HepG2 (cell line): ENCODE results near the gene PCSK2. TPM values are rescaled to one million over a fixed set of nuclear protein-coding genes. Genes with fewer than 3 reads are reported as not detected.

ENCODE experiments used
- ATAC-seq: fragments of 200-7000 bp; cut with Tn5 transposase; 3 replicates; pipeline ENCODE4 v1.9.1; 2020; ENCODE audit warnings: mild to moderate bottlenecking, moderate library complexity
- BruUV-seq: library from RNA; stranded (reverse); fragments of 400-500 nt; replicated peaks from 2 replicates; lab custom pipeline; 2021; lab: Mats Ljungman, UMichigan
- CTCF ChIA-PET: fragments of 300-600 bp; formaldehyde crosslinking; extraction: SDS; loops from one replicate; lab custom pipeline; 2021; ENCODE audit warnings: low total read pairs, inconsistent platforms, low intra/inter-chr PET ratio; lab: Yijun Ruan, JAX
- POLR2A ChIA-PET: fragments of 350-600 bp; sonication (Branson Sonifier 250); formaldehyde crosslinking; loops from one replicate; lab custom pipeline; 2020; ENCODE audit warnings: antibody characterized with exemption, inconsistent platforms; lab: Yijun Ruan, JAX
- DNase-seq: peaks from one replicate; pipeline ENCODE4 v3.0.0-alpha.2; 2015; ENCODE audit warnings: low spot score
- FAIRE-seq: peaks from 3 replicates; lab custom pipeline; 2011; peaks lifted over from hg19 to GRCh38; lab: Jason Lieb, UNC
- H2AFZ ChIP-seq: one replicate; pipeline ENCODE4 v1.6.1; 2011; ENCODE audit warnings: low read length, inconsistent platforms
- H3K27ac ChIP-seq: fragments of 300-600 bp; 3 replicates; pipeline ENCODE4 v1.8.0; 2011; ENCODE audit warnings: mixed run types, mild to moderate bottlenecking, mixed read lengths, low read length, inconsistent platforms; ENCODE audit not compliant: insufficient read depth; ENCODE audit errors: extremely low read length
- H3K27me3 ChIP-seq, 2 experiments: fragments of 200-600 bp in 1 of 2; 2 replicates in 1 of 2; 3 replicates in 1 of 2; pipeline versions ENCODE4 v1.6.0 to v1.8.0; 2011; ENCODE audit warnings: low read length in 2 of 2, mild to moderate bottlenecking in 2 of 2, moderate library complexity in 2 of 2, inconsistent platforms in 1 of 2; ENCODE audit not compliant: insufficient read depth in 2 of 2, control insufficient read depth in 1 of 2
- H3K36me3 ChIP-seq, 2 experiments: fragments of 200-600 bp in 1 of 2; replicated peaks in 1 of 2; 2 replicates in 1 of 2; 3 replicates in 1 of 2; pipeline versions ENCODE4 v1.5.1 to v1.8.0; 2011; ENCODE audit warnings: low read length in 2 of 2, inconsistent platforms in 1 of 2; ENCODE audit not compliant: insufficient read depth in 2 of 2, control insufficient read depth in 1 of 2
- H3K4me1 ChIP-seq: 2 replicates; pipeline ENCODE4 v1.5.1; 2012; ENCODE audit warnings: low read length, inconsistent platforms; ENCODE audit not compliant: insufficient read depth
- H3K4me2 ChIP-seq: 2 replicates; pipeline ENCODE4 v1.6.0; 2011; ENCODE audit warnings: low read depth, low read length, inconsistent platforms
- H3K4me3 ChIP-seq, 3 experiments: fragments of 200-600 bp in 1 of 3; sonication (generic), shearing (Covaris generic) in 1 of 3; replicated peaks in 1 of 3; 2 replicates each; pipeline ENCODE4 v1.5.1; 2011 to 2016; ENCODE audit warnings: low read length in 3 of 3, inconsistent platforms in 2 of 3, low read depth in 2 of 3, mild to moderate bottlenecking in 2 of 3, control low read depth in 1 of 3, mixed read lengths in 1 of 3; ENCODE audit not compliant: insufficient read depth in 1 of 3
- H3K79me2 ChIP-seq: one replicate; pipeline ENCODE4 v1.6.1; 2011; ENCODE audit warnings: low read length, inconsistent platforms; ENCODE audit not compliant: insufficient read depth
- H3K9ac ChIP-seq: 2 replicates; pipeline ENCODE4 v1.6.0; 2011; ENCODE audit warnings: mild to moderate bottlenecking, low read depth, low read length, inconsistent platforms; ENCODE audit not compliant: insufficient read depth
- H3K9me3 ChIP-seq: 2 replicates; pipeline ENCODE4 v1.5.1; 2012; ENCODE audit warnings: mild to moderate bottlenecking, low read length
- H4K20me1 ChIP-seq: 2 replicates; pipeline ENCODE4 v1.6.0; 2011; ENCODE audit warnings: inconsistent platforms, mild to moderate bottlenecking, low read length, moderate library complexity; ENCODE audit not compliant: insufficient read depth
- ATF1 ChIP-seq: IDR thresholded peaks from 2 replicates; pipeline ENCODE4 v1.6.1; 2016; ENCODE audit warnings: mild to moderate bottlenecking, control low read depth
- CTCF ChIP-seq: sonication (generic); formaldehyde crosslinking; IDR thresholded peaks from 2 replicates; pipeline ENCODE4 v1.5.0; 2020; ENCODE audit warnings: mild to moderate bottlenecking, missing genetic modification reagents, moderate library complexity
- FOXC1 ChIP-seq: sonication (generic); formaldehyde crosslinking; IDR thresholded peaks from 2 replicates; pipeline ENCODE4 v1.8.0; 2022; ENCODE audit warnings: mild to moderate bottlenecking, missing genetic modification reagents, borderline replicate concordance
- KAT8 ChIP-seq: IDR thresholded peaks from 2 replicates; pipeline ENCODE4 v1.6.1; 2016; ENCODE audit warnings: missing genetic modification reagents, missing compliant biosample characterization
- KDM3A ChIP-seq: IDR thresholded peaks from 2 replicates; pipeline ENCODE4 v1.6.1; 2018; ENCODE audit warnings: low read depth, missing compliant biosample characterization
- KLF12 ChIP-seq: sonication (generic); formaldehyde crosslinking; IDR thresholded peaks from 2 replicates; pipeline ENCODE4 v1.4.0; 2020; ENCODE audit warnings: missing genetic modification reagents, borderline replicate concordance
- POLR2AphosphoS2 ChIP-seq: IDR thresholded peaks from 2 replicates; pipeline ENCODE4 v1.6.1; 2011; ENCODE audit warnings: low read depth, low read length, improper control_type of control experiment
- RBAK ChIP-seq: sonication (generic); formaldehyde crosslinking; IDR thresholded peaks from 2 replicates; pipeline ENCODE4 v1.5.1; 2020; ENCODE audit warnings: mild to moderate bottlenecking, missing genetic modification reagents
- SKI ChIP-seq: fragments of 450-650 bp; IDR thresholded peaks from one replicate; pipeline ENCODE4 v1.6.1; 2018; ENCODE audit warnings: mild to moderate bottlenecking; ENCODE audit not compliant: partially characterized antibody
- ZNF264 ChIP-seq: sonication (generic); formaldehyde crosslinking; IDR thresholded peaks from 2 replicates; pipeline ENCODE4 v1.4.0; 2020; ENCODE audit warnings: missing genetic modification reagents
- ZNF274 ChIP-seq: sonication (generic); formaldehyde crosslinking; IDR thresholded peaks from 2 replicates; pipeline ENCODE4 v1.5.1; 2020; ENCODE audit warnings: mild to moderate bottlenecking, missing genetic modification reagents
- ZNF570 ChIP-seq: sonication (generic); formaldehyde crosslinking; IDR thresholded peaks from 2 replicates; pipeline ENCODE4 v1.4.0; 2020; ENCODE audit warnings: mild to moderate bottlenecking, missing genetic modification reagents, borderline replicate concordance
- WGBS: methylation state at CpG from one replicate; pipeline ENCODE4 v1.1.6; 2017; ENCODE audit warnings: low lambda C conversion rate; 5-methylcytosine and 5-hydroxymethylcytosine counted together
- in situ Hi-C: cut with HindIII; loops from 2 replicates; pipeline ENCODE4 v1.10.0; 2017; ENCODE audit warnings: low pct_unique_long_range_greater_than_20kb; ENCODE audit not compliant: extremely low pct_ligation_motif_present
- intact Hi-C: fragments of 100-400 bp; cut with micrococcal nuclease; formaldehyde crosslinking; loops from one replicate; pipeline ENCODE4 v1.10.0; 2022; ENCODE audit not compliant: unreplicated experiment
- polyA plus RNA-seq, 8 experiments: library from polyadenylated mRNA; depleted of rRNA in 3 of 8; stranded (reverse) in 7 of 8; unstranded in 1 of 8; fragments of >200 nt; fragmentation: Illumina TruSeq in 4 of 8; extraction: Trizol in 4 of 8; gene quantifications; 2 replicates each; pipeline versions ENCODE4 v1.2.1 to v1.2.3, GENCODE V29; 2011 to 2016; ENCODE audit warnings: low read depth in 4 of 8, missing spikeins in 1 of 8, mixed read lengths in 1 of 8; ENCODE audit not compliant: insufficient read depth in 1 of 8
- total RNA-seq, 5 experiments: library from RNA; depleted of rRNA; stranded (reverse); fragments of >200 nt; fragmentation: Illumina TruSeq; extraction: Trizol; gene quantifications; 2 replicates each; pipeline ENCODE4 v1.2.3, GENCODE V29; 2016; ENCODE audit warnings: low read depth in 1 of 5

PCSK2 gene
- total and polyA plus RNA-seq, 2 of the 13 experiments (the other 11 are each of a cell fraction or from before 2014, with no cell fraction given): not detected

GRCh38 chr20:17295991-17296390 is 69.2 kb downstream of the PCSK2 start:
- Histone ChIP-seq H4K20me1 (no peaks in the 10 kb centered on the region), H3K4me3 (no peak overlapping the region), H3K79me2 (no peaks in the 10 kb centered on the region), H2AFZ (no peak overlapping the region), H3K36me3 (no peaks in the 10 kb centered on the region), H3K27ac (no peak overlapping the region), H3K9ac (no peak overlapping the region), H3K4me2 (no peak overlapping the region), H3K4me1 (no peaks in the 10 kb centered on the region), H3K27me3 (no peaks in the 10 kb centered on the region), H3K9me3 (no peaks in the 10 kb centered on the region)
- DNase-seq (no peak), ATAC-seq (no peak), FAIRE-seq (no peak)
- no TSS peak for BruUV-seq
- CTCF ChIA-PET: no interaction called here
- TF ChIP-seq RBAK (no peak), POLR2AphosphoS2 (no peak), ZNF570 (CRISPR knock-in tag) (no peak), SKI (no peak), KAT8 (CRISPR knock-in tag) (no peak), FOXC1 (CRISPR knock-in tag) (no peak), ZNF264 (CRISPR knock-in tag) (no peak), KDM3A (CRISPR knock-in tag) (no peak), ATF1 (CRISPR knock-in tag) (no peak), KLF12 (CRISPR knock-in tag) (no peak), CTCF (CRISPR knock-in tag) (no peak), ZNF274 (CRISPR knock-in tag) (no peak)
- POLR2A ChIA-PET: no interaction called here
- intact Hi-C loops (no loop called here), in situ Hi-C loops (no loop called here)
- WGBS: 43% methylated on average over 4 of the region's 4 CpGs
